ENCODE measurements around the gene MTR.

- TF ChIP-seq CTCF (IDR thresholded peaks at IDR 0.05), result no peak
- no peak for TF ChIP-seq EZH2 (IDR thresholded peaks at IDR 0.05; ENCODE audit: borderline replicate concordance, insufficient read depth, low read depth, low read length, poor library complexity, severe bottlenecking)
Observed at GRCh38 chr1:236753964-236754363, 41.1 kb upstream of the MTR start.
